Mucosa of rectum (tissue), 2 donors: Measurements from ENCODE around the gene RER1.

Experiments
- H3K27ac ChIP-seq, 2 donors: one replicate each; pipeline ENCODE4 v1.7.0; 2013; ENCODE audit warnings: inconsistent platforms in 2 of 2, low read depth in 2 of 2, low read length in 2 of 2
- H3K27me3 ChIP-seq, 2 donors: one replicate each; pipeline ENCODE4 v1.7.0; 2013; ENCODE audit warnings: low read length in 2 of 2; ENCODE audit not compliant: control insufficient read depth in 2 of 2, insufficient read depth in 2 of 2
- H3K36me3 ChIP-seq, 2 donors: one replicate each; pipeline ENCODE4 v1.7.0; 2013; ENCODE audit warnings: low read length in 2 of 2; ENCODE audit not compliant: control insufficient read depth in 2 of 2, insufficient read depth in 2 of 2
- H3K4me1 ChIP-seq, 2 donors: one replicate each; pipeline ENCODE4 v1.7.0; 2013; ENCODE audit warnings: low read length in 2 of 2, mild to moderate bottlenecking in 1 of 2; ENCODE audit not compliant: control insufficient read depth in 2 of 2, insufficient read depth in 2 of 2
- H3K4me3 ChIP-seq, 2 donors: one replicate each; pipeline ENCODE4 v1.7.0; 2013; ENCODE audit warnings: low read length in 2 of 2
- H3K9ac ChIP-seq, 2 donors: one replicate each; pipeline ENCODE4 v1.7.0; 2013; ENCODE audit warnings: low read length in 2 of 2, low read depth in 1 of 2, mild to moderate bottlenecking in 1 of 2
- H3K9me3 ChIP-seq, 2 donors: one replicate each; pipeline ENCODE4 v1.7.0; 2013; ENCODE audit warnings: low read length in 2 of 2; ENCODE audit not compliant: control insufficient read depth in 2 of 2
- donor health status: healthy.
- donor health status: Normal muscosa, but diverticular disease.

The RER1 gene

DNA sequence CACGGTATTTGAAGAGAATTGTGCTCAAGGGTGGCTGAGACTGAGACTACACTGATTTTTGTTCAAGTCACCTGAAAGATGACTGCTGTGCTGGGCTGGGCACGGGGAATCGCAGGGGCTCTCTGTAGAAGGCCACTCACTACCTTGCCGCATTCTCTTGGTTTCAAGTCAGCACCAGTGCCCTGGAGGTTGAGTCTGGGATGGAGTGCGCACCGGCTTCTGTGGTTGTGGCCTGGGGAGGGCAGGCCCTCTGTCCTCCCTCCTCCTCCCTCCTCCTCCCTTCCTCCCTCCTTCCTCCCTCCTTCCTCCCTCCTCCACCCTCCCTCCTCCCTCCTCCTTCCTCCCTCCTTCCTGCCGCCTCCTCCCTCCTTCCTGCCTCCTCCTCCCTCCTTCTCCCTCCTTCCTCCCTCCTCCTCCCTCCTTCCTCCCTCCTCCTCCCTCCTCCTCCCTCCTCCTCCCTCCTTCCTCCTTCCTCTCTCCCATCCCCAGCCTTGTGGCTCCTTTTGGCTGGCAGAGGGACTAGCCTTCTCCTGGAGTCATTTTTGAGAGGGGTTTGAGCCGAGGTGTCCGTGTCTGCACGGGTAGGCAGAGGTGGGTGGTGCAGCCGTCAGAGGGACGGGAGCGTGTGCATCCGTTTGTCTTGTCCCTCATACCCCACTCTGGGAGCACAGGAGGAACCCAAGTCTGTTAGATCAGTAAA, 9.5 kb downstream of the RER1 start:
- no peaks in the 10 kb centered on the region for H3K9me3 ChIP-seq
- H3K27me3 ChIP-seq, result no peaks in the 10 kb centered on the region
- no peaks in the 10 kb centered on the region for H3K4me1 ChIP-seq
- no peak overlapping the region for H3K4me3 ChIP-seq
- H3K27ac ChIP-seq, result no peak overlapping the region
- H3K36me3 ChIP-seq, result peaks cover 76 to 80% of the 10 kb centered on the region in 2 donors
- no peak overlapping the region for H3K9ac ChIP-seq

DNA sequence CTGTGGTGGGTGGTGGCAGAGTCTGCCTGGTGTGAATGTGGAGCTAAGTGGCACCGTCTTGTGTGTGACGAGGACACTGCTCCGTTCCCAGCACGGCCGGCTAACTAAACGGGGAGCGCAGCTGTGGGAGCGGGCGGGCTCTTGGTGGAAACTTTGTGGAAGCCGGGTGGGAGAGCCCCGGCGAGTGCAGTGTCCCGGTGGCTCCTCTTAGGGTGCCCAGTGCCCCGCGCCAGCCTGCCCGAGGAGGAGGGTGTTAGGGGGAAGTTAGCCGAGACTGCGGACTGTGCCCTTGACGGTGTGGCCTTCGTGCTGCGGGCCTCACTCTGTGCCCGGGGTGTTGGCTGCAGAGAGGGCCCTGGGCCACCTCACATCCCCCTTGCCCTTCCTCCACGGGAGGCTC, 10.8 kb downstream of the RER1 start:
- H3K4me1 ChIP-seq, result no peaks in the 10 kb centered on the region
- no peak overlapping the region for H3K9ac ChIP-seq
- peaks cover 74 to 80% of the 10 kb centered on the region in 2 donors for H3K36me3 ChIP-seq
- H3K4me3 ChIP-seq, result no peak overlapping the region
- H3K9me3 ChIP-seq, result no peaks in the 10 kb centered on the region
- no peak overlapping the region for H3K27ac ChIP-seq
- no peaks in the 10 kb centered on the region for H3K27me3 ChIP-seq

- H3K4me1 ChIP-seq, result no peaks in the 10 kb centered on the region
- no peak overlapping the region for H3K9ac ChIP-seq
- H3K27ac ChIP-seq, result no peak overlapping the region
- no peaks in the 10 kb centered on the region for H3K27me3 ChIP-seq
- no peak overlapping the region for H3K4me3 ChIP-seq
- H3K36me3 ChIP-seq, result peaks cover 70 to 73% of the 10 kb centered on the region in 2 donors
- H3K9me3 ChIP-seq, result no peaks in the 10 kb centered on the region
These were observed 11.6 kb downstream of the RER1 start for GRCh38 chr1:2403273-2403672.

- Histone ChIP-seq H3K9me3 (no peaks in the 10 kb centered on the region), H3K9ac (no peak overlapping the region), H3K36me3 (peaks cover 62 to 66% of the 10 kb centered on the region in 2 donors), H3K27ac (no peak overlapping the region), H3K27me3 (no peaks in the 10 kb centered on the region), H3K4me1 (no peaks in the 10 kb centered on the region), H3K4me3 (no peak overlapping the region)
These were observed 12.7 kb downstream of the RER1 start for GRCh38 chr1:2404142-2404889.

DNA sequence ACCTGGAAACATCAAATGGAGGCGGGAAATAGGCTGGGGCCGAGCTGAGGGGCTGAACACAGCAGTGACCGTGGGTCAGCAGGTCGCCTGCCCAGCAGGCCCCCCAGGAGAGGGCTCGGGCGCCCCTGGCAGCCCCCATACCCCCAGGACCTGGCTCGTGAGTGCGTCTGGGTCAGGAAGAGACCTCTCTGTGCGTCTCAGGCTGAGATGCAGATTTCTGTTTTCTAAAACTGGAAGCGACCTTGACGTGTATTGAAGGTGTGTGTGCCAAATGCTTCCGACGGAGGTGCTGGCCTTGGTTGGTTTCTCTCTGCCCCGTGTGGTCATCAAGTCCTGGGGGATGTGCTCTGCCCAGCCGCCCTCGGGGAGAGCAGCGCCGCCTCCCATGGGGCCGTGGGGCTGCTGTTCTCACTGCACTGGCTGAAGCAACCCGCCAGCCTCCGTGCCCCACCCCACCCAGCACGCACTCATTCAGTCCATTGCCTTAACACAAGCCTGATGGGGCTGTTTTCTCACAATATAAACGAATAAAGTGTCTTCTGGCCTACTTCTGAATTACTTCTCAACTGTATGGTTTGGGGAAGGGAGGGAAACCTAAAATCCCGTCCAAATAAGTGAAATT, 13.4 kb downstream of the RER1 start:
- no peak overlapping the region for H3K9ac ChIP-seq
- H3K4me3 ChIP-seq, result no peak overlapping the region
- H3K4me1 ChIP-seq, result no peaks in the 10 kb centered on the region
- H3K27ac ChIP-seq, result no peak overlapping the region
- H3K36me3 ChIP-seq, result peaks cover 55 to 59% of the 10 kb centered on the region in 2 donors
- no peaks in the 10 kb centered on the region for H3K27me3 ChIP-seq
- H3K9me3 ChIP-seq, result no peaks in the 10 kb centered on the region

DNA sequence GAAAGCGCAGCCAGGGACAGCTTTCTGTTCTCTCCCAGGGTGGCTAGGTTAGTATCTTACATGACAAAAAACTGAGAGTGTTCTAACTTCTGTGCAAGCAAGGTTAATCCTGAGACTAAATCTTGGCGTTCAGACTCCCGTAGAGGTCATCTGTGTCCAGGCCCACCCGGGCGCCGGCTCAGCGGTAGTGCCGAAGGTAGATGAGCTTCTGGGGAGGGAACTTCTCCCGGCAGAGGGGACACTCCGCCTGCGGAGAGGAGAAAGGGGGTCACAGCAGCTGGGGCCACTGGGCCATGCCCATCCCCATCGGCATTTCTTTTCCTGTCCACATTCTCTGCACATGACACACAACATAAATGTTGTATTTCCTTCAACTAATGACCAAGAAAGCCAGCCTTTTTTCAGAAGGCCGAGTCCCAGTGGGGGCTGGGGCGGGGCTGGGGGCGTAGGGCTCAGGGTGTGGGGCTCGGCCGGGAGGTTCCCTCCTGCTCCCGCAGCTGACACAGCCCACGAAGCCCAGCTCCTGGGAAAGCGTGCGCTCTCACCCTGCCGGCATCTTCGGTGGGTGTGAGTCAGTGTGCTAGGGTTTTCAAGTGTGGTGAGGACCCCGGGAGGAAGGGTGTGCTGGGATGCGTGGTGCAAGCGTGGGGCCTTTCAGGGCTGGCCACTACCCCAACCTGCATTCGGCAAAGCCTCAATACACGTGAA, 14.1 kb downstream of the RER1 start:
- no peak overlapping the region for H3K27ac ChIP-seq
- H3K4me1 ChIP-seq, result no peaks in the 10 kb centered on the region
- no peak overlapping the region for H3K9ac ChIP-seq
- no peaks in the 10 kb centered on the region for H3K27me3 ChIP-seq
- no peak overlapping the region for H3K4me3 ChIP-seq
- peaks cover 49 to 52% of the 10 kb centered on the region in 2 donors for H3K36me3 ChIP-seq
- no peaks in the 10 kb centered on the region for H3K9me3 ChIP-seq

GRCh38 chr1:2406451-2407041, 14.9 kb downstream of the RER1 start:
- Histone ChIP-seq H3K9me3 (no peaks in the 10 kb centered on the region), H3K4me3 (no peak overlapping the region), H3K9ac (no peak overlapping the region), H3K27me3 (no peaks in the 10 kb centered on the region), H3K4me1 (peaks cover 1% of the 10 kb centered on the region in 2 donors), H3K36me3 (peaks cover 44 to 47% of the 10 kb centered on the region in 2 donors), H3K27ac (no peak overlapping the region)

- no peak overlapping the region for H3K4me3 ChIP-seq
- no peak overlapping the region for H3K9ac ChIP-seq
- no peaks in the 10 kb centered on the region for H3K9me3 ChIP-seq
- H3K4me1 ChIP-seq, result peaks cover 6% of the 10 kb centered on the region in 2 donors
- H3K27me3 ChIP-seq, result no peaks in the 10 kb centered on the region
- H3K36me3 ChIP-seq, result peaks cover 36 to 39% of the 10 kb centered on the region in 2 donors
- H3K27ac ChIP-seq, result no peak overlapping the region
These were observed 15.7 kb downstream of the RER1 start for GRCh38 chr1:2407166-2407990.

DNA sequence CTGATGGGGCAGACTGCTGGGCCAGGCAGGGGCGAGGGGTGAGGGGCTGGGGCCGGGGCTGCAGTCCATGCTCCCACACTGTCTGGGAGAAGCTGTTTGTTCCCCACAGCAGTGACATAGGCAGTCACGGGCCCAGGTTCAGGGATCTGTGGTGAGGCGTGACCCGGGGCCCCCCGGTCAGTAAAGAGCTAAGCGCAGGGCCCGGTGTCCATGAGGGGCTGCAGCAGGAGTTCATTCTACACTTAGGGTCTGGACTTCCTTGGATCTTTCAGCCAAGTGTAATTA, 16.3 kb downstream of the RER1 start:
- no peak overlapping the region for H3K27ac ChIP-seq

More for the DNA sequence above, 16.3 kb downstream of the RER1 start:
- peaks cover 6 to 7% of the 10 kb centered on the region in 2 donors for H3K4me1 ChIP-seq
- H3K9me3 ChIP-seq, result no peaks in the 10 kb centered on the region
- no peak overlapping the region for H3K4me3 ChIP-seq
- no peak overlapping the region for H3K9ac ChIP-seq
- H3K36me3 ChIP-seq, result peaks cover 31 to 33% of the 10 kb centered on the region in 2 donors
- H3K27me3 ChIP-seq, result no peaks in the 10 kb centered on the region
